Measurements from ENCODE around the gene CNTLN. TPM values are rescaled to one million over a fixed set of nuclear protein-coding genes. Genes with fewer than 3 reads are reported as not detected.

The CNTLN gene
- total and polyA plus RNA-seq, 9 of the 15 experiments (the other 6 are each of a cell fraction or from before 2014, with no cell fraction given), result 0.08 TPM; not detected in 8

GRCh38 chr9:17315341-17315740, 180.5 kb downstream of the CNTLN start:
- ATAC-seq (no peak), FAIRE-seq (no peak), DNase-seq (ENCODE audit: extremely low read depth in 1 of 4, low spot score in 3 of 4) (no peak)
- H3K4me2 ChIP-seq (ENCODE audit: insufficient read depth, low read length), result no peak overlapping the region
- H3K27ac ChIP-seq (ENCODE audit: extremely low read depth, low read depth, low read length), result no peak overlapping the region
- intact Hi-C loops (cut with micrococcal nuclease), result no loop called here
- H3K79me2 ChIP-seq (ENCODE audit: control insufficient read depth, insufficient read depth, low read length), result no peaks in the 10 kb centered on the region
- H3K9me1 ChIP-seq (ENCODE audit: control insufficient read depth, insufficient read depth, low read length), result no peaks in the 10 kb centered on the region
- BruUV-seq (replicated peaks), result no TSS peak
- H3K4me1 ChIP-seq (replicated peaks in 1 of 2; ENCODE audit: control insufficient read depth in 2 of 2, insufficient read depth in 2 of 2, low read length in 2 of 2), result no peaks in the 10 kb centered on the region
- H2AFZ ChIP-seq (ENCODE audit: low read depth, low read length), result no peak overlapping the region
- H4K20me1 ChIP-seq (replicated peaks; ENCODE audit: control insufficient read depth, insufficient read depth, low read length), result no peaks in the 10 kb centered on the region
- H3K27me3 ChIP-seq (ENCODE audit: control insufficient read depth in 2 of 2, insufficient read depth in 2 of 2, low read length in 2 of 2), result no peaks in the 10 kb centered on the region
- no peaks in the 10 kb centered on the region for H3K36me3 ChIP-seq (ENCODE audit: control insufficient read depth, insufficient read depth, low read length)
- TF ChIP-seq ZNF639 (CRISPR knock-in tag; conservative IDR thresholded peaks at IDR 0.05 in 1 of 2, IDR thresholded peaks at IDR 0.05 in 1 of 2) (no peak), RB1 (IDR thresholded peaks at IDR 0.05; ENCODE audit: low read depth) (no peak), ZSCAN32 (CRISPR knock-in tag; IDR thresholded peaks at IDR 0.05) (no peak), NR3C1 (CRISPR knock-in tag; IDR thresholded peaks at IDR 0.05) (no peak), BCL6 (CRISPR knock-in tag; IDR thresholded peaks at IDR 0.05) (no peak), HDAC2 (IDR thresholded peaks at IDR 0.05) (no peak), STAG1 (CRISPR knock-in tag; IDR thresholded peaks at IDR 0.05; ENCODE audit: borderline replicate concordance) (no peak), ZNF316 (IDR thresholded peaks at IDR 0.05) (no peak), THRAP3 (IDR thresholded peaks at IDR 0.05; ENCODE audit: borderline replicate concordance) (no peak), COPS2 (conservative IDR thresholded peaks at IDR 0.05) (no peak), POLR2B (IDR thresholded peaks at IDR 0.05; ENCODE audit: low read depth, partially characterized antibody) (no peak)
- no peaks in the 10 kb centered on the region for H3K9me3 ChIP-seq (replicated peaks; ENCODE audit: control insufficient read depth, insufficient read depth, low read depth, low read length)
- H3K4me3 ChIP-seq, result no peak overlapping the region
- ChIA-PET CTCF (ENCODE audit: low intra/inter-chr PET ratio) (no interaction called here), POLR2A (no interaction called here)
- in situ Hi-C loops (cut with MboI), result no loop called here
- H3K9ac ChIP-seq (ENCODE audit: insufficient read depth in 1 of 2, low read depth in 2 of 2, low read length in 2 of 2), result no peak overlapping the region
